Endometrial microvascular endothelial cells (primary cell): Measurements from ENCODE around the gene WNT4. TPM values are rescaled to one million over a fixed set of nuclear protein-coding genes. Genes with fewer than 3 reads are reported as not detected.

Source experiments
- in situ Hi-C: cut with HindIII; loops from 2 replicates; pipeline ENCODE4 v1.10.0; 2017; ENCODE audit warnings: low sequenced_read_pairs, low pct_unique_long_range_greater_than_20kb; ENCODE audit errors: inconsistent ontology term
- total RNA-seq: library from RNA; depleted of rRNA; stranded (reverse); fragments of >200 nt; gene quantifications from one replicate; pipeline ENCODE4 v1.2.3, GENCODE V29; 2015; ENCODE audit errors: inconsistent ontology term

WNT4 gene
- total RNA-seq, 1 donor from 2014 or later, result not detected

DNA sequence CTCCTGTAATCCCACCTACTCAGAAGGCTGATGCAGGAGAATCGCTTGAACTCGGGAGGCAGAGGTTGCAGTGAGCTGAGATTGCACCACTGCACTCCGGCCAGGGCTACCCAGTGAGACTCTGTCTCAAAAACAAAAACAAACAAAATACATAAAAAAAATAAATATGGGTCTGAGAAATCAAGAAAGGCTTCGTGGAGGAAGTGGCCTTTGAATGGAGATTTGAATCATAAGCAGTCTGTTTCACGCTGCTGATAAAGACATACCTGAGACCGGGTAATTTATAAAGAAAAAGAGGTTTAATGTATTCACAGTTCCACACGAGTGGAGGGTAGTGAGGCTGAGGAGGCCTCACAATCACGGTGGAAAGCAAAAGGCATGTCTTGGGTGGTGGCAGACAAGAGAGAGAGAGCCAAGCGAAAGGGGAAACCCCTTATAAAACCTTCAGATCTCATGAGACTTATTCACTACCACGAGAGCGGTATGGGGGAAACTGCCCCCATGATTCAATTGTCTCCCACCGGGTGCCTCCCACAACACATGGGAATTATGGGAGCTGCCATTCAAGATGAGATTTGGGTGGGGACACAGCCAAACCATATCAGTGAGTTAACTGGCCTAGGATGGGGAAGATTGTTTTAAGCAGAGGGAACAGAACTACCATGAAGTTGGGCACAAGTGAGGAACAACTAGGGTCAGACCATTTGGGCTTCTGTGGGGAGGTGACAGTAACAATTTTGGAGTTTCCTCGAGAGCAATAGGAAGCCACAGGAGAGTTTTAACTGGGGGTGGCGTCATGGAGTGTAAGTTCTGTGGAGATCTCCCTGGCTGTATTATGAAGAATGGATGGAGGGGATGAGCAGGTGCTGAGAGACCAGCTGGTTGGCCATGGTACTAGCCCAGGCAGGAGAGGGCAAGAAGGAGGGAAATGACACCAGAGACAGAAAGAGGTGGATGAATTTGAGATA is 22.2 kb upstream of the WNT4 start:
- in situ Hi-C loops, result no loop called here

DNA sequence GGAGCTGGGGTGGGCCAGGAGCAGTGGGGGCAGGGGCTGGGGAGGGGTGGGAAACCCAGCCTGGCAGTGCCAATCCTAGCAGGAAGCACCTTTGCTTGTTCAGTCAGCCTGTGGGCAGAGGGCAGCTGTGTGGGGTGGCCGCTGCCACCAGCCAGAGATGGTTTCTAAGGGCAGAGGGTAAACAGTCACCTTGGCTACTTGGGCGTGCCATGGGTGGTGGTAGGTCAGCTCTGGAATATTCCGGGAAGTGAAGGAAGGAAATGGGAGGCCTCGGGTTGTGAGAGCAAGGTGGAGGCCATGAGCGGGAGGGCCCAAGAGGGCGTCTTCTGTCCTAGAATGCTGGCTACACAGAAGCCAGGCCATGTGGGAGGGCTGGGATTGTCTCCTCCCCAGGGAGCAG is 20.7 kb upstream of the WNT4 start:
- in situ Hi-C loops, result no loop called here

DNA sequence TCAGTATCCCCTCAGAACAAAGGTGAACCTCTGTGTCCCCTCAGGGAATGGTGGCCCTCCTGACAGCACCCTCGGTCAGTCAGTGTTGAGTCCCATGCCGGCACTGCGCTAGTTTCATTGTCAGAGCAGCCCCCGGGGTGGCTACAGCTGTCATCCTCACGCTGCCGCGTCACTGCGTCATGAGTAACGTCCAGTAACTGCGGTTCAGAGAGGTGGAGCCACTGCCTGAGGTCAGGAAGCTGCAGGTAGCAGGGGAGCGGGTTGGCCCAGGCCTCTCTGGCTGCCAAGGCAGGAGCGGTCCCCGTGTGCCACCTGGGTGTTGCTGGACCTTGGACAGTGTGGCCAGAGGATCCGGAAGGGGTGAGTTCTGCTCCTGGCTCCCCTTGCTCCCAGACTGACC is 20.2 kb upstream of the WNT4 start:
- in situ Hi-C loops, result no loop called here

DNA sequence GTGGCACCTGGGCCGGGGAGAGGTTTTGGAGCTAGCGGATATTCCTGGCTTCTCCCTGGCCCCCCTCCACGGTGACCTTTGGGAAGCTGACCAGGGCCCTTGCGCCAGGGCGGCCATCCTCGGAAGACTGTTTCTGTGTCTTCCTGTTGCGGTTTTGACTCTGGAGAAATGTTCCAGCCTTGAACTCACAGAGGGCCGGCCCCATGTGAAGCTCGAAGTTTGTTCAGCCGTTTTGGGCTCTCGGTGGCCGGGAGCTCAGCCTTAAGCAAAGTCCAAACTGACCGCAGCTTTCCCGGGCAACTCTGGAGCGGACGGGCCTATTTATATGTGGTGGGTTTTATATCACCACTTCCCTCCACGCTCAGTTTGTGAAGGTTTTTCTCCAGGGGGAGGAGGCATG is 17.0 kb upstream of the WNT4 start:
- in situ Hi-C loops, result no loop called here

DNA sequence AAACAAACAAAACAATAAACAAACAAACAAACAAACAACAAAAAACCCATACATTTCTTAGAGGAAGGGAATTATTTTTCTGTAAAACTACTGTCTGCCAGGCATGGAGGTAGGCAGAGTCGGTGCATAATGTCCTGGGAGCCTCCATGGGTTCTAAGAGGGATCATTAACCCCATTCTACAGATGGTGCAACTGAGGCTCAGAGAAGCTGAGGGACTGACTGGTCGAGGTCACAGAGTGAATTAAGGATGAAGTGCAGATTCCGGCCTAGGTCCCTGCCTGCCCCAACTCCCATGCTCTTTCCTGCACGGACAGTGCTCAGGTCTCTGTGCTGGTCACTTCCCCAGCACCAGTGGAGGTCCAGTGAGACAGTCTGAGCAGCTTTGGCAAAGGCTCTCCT is 15.8 kb upstream of the WNT4 start:
- in situ Hi-C loops, result no loop called here

DNA sequence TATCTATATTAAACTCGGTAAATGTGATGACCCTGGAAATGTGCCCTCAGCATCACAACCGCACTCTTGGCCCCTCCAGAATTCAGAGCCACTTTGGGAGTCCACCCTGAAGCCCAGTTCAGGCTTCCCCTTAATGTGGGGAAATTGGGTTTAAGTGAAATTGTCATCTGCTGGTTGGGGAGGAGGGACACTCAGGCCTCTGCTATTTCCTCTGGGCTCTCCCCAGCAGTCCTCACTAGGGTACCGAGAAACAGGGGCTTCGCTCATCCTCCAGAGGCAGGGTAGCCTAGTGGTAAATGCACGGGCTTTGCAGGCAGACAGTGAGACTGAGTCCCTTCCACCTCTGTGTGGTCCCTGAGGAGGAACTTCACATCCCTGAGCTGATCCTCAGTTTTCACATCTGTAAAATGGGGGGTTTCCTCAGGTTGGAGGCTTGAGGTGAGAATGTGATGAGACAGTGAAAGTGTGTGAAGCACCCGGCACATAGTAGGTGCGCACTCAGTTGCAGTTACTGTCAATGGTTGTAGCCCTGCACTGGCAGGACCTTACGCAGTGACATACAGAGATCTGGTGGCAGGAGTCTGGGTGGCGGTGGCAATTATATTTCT is 14.6 kb upstream of the WNT4 start:
- in situ Hi-C loops, result no loop called here

DNA sequence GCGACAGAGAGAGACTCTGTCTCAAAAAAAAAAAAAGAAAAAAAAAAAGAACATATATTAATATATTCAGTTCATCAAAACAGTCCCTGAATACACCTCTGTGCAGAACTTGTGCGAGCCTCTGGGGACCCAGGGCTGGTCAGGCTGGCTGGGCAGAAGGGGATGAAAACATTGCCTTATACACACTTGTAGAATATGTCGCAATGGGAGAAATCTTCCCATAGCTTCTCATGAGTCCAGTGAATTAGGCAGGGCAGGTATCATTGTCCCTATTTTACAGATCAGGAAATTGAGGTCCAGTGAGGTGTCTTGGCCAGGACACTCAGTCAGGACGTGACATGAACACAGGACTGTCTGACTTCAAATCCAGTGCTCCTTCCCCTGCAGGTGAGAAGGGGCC is 12.6 kb upstream of the WNT4 start:
- in situ Hi-C loops, result no loop called here

DNA sequence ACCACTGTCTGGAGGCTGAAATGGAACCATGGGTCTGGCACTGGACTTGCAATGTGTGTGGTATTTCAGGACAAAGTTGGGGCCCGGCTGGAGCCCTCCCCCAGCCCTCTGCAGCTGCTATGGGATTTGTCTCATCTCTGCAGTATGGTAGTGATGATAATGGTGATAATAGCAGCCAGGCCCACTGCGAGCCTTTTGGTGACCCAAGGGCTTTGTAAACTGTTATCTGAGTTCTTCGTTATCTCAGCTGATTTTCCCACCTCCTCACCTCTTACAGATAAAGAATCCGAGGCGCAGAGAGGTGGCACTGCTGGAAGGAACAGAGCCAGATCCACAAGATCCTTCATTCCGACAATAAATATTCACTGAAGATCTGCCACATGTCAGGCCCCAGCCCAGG is 11.7 kb upstream of the WNT4 start:
- in situ Hi-C loops, result no loop called here

DNA sequence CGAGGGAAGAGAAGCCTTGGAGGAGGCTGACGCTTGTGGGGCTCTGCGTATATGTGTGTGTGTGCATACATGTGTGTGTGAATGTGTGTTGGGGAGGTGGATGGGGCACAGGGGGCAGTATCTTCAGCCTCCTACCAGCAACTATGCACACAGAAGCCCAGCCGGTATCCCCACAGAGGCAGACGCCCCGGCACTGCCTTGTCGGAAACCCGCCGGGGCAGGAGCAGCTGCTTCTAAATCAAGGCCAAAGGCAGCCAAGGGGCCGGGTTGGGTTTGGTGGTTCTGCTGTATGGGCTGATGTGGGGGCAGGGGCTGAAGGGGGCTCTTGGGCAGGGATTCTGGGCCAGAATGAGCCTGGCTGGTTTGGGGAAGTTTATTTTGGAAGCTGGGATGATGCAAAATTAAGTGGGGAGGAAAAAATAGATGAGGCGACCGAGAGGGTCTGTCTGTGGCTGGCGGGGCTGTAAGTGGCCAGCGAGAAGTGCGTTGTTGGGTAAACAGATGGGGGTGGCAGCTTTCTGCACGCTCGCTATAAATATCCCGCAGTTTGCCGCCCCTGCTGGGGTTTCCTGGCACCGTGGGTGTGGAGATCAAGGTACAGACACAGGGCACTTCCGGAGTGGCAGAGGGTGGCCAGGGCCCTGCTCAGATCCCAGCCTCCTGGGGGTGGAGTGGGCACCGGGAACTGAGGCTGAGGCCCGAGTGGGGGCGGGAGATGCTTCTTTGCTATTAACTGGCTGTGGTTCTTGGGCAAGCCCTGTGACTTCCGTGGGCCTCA is 11.0 kb upstream of the WNT4 start:
- in situ Hi-C loops, result no loop called here

DNA sequence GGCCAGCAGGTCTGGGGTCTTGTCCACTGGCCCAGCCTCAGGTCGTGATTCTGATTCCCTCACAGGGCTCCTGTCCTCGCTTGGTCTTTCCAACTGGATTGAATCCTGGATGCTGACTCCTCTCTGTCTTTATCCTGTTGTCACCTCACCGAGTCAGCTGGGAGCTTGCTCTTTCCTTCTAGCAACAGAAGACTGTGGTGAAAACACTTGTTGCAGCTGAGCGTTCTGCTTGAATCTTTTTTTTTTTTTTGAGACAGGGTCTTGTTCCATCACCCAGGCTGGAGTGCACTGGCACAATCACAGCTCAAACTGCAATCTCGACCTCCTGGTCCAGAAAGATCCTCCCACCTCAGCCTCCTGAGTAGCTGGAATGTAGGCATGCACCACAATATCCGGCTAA is 8.0 kb upstream of the WNT4 start:
- in situ Hi-C loops, result no loop called here

DNA sequence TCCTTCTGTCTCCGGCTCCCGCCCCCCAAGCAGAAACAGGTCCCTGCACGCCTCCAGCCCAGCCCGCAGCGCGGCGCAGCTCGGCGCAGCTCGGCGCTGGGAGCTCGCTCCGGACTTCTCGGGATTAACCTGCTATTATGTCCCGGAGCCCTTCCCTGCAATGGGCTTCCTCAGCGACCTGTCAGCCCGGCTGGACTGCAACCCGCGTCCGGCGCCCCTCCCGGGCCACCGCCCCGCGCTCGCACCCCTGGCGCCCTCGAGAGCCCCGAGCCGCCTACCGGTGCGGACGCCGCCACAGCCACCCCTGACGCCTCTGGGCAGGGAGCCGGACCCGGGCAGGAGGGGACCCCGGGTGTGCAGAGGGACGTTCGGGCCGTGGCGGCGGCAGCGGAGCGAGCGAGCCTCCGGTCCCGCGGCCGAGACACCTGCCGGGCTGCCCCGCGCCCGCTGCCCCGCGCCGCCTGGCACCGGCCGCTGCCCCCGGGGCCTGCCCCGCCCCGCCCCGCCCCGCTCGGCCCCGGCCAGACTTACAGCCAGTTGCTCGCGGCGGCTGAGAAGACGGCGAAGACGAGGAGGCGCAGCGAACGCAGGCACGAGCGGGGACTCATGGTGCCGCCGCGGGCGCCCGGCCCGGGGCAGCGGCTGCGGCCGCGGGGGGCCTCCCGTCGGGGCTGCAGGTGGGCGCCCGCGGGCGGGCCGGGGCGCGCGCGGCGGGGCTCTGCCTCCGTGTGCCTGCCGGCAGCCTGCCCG is 407 bp downstream of the WNT4 start:
- in situ Hi-C loops, result no loop called here

DNA sequence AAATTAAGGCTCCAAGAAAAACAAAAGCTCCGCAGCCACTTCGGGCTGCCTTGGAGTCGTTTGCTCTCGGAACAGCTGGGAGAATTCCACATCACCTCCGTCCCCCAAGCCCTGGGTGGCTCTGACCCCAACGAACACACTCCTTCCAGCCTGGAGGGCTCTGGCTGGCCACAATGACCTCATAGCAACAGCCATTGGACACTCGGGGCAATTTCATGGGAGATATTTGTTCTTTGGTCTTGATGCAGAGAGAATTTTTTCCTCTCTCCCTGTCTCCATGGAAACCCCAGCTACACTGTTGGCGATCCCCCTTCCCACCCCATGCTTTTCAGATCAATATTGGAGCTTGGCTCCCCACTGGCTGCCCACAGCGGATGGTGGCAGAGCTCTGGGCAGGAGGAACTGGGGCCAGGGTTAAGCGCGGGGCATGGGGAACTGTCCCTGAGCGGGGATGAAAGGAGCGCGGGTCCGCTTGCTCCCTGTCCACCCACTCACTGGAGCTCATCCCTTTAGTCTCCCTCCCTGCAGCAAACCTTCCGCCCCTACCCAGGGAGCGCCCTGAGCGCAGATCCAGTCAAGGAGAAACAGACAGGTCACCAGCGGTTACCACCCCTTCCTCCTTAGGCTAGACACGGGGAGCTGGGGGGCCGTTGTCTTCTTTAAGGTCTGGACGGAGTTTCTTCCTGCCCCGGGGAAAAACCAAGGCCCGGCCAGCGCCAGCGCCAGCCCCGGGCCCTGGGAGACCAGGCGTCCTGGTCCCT is 1.2 kb downstream of the WNT4 start:
- in situ Hi-C loops, result no loop called here

DNA sequence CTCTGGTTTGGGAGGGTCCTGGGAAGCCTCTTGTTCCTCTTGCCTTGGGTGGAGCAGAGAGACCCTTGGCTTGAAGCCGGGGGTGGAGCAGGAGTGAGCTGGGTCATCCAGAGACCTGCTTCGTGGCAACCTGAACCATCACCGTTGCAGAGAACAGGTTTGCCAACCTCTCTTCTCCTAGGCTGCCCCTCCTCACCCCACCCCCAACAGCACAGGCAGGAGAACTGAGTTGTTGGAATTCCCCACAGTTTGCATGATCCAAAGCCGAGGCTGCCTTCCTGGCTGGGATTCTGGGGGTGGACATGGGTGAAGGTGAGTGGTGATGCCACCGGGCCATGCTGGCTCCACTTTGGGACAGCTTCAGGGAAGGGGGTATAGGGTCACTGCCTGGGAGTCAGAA is 2.2 kb downstream of the WNT4 start:
- in situ Hi-C loops, result no loop called here

DNA sequence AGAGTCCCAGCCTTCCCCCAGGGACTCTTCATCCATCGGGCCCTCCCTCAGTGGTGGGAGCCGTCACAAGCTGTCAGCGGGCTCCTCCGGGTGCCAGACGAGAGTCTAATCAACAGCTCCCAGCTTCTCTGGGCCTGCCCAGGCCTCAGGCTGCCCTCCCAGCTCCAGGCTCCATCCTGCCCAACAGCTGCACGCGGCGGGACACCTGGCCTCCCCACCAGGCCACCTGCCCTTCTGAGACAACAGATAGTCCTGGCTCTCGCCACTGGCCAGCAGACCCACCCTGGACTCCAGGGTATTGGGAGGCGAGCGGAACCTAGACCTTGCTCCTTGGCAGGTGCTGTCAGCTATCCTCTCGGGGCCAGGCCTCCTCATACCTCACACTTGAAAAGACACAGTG is 3.1 kb downstream of the WNT4 start:
- in situ Hi-C loops, result no loop called here

DNA sequence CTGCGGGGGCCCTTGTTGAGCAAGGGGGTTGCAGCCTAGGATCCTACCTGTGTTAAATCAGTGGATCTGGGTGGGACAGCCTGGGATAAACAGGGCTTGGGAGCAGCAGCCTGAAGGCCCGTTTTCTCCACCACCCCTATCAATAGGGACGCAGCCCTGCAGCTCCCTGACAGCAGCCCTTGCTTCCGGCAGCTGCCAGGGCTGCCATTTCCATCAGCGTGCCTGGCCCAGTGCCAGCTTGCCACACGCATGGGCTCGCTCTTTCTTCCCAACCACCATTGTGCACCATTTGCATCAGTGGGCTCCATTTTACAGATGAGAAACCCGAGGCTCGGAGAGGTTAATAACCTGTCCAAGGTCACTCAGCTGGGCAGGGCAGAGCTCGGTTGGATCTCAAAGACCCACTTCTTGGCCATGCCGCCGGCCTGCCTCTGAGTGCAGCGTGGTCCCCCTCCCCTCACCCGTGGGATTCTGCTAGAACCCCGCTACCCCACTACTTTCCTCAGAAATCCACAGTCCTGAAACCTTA is 3.8 kb downstream of the WNT4 start:
- in situ Hi-C loops, result no loop called here

DNA sequence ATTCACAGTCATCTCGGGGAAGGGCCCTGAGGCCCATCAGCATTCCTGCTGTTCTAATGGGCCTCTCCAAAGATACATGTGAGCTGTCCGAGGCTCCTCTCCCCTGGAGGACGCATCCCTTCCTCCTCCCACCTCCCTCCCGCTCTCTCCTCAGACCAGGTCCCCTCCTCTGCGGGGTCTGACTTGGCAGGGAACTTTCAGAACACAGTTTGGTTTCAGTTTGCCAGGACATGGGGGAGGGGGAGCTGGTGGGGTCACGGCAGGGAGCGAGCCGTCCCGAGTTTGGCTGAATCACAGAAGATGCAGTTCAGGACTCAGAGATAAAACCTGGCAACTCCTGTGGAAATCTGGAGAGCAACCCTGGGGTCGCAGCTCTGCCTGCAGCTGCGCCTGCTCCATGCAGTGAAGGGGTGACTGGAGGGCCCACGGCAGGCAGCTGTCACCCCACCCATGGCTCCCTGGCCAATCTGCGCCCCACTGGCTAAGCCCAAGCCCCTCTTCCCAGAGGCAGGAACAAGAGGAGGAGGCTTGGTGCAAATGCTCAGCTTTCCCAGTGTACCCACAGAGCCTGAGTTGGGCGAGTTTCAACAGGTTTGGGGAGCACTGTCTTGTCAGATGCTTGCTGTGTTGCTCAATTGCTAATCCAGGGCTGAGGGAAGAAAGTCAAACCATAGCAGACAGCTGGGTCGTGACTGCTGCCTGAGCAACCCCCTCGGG is 5.7 kb downstream of the WNT4 start:
- in situ Hi-C loops, result no loop called here

DNA sequence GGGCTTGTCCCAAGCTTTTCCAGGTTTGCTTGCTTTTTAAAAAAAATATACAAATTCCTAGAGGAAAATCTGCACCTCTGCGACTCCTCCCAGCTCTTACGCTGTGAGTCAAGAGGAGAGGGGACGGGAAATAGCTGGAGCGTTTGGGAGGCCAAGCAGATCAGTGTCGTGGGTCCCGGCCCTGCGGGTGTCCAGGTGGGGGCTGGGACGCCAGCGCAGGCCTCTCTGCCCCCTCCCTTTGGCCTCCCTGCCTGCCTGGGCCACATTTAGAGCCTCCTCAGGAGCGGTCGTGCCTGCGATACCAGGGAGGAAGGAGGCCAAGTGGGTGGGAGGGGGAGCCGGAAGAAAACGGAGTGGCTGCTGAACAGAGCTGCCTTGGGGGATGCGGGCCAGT is 9.0 kb downstream of the WNT4 start:
- in situ Hi-C loops, result no loop called here
